GM21515 (cell line): Measurements from ENCODE around the gene COLEC11.

ENCODE experiments used
- ATAC-seq: cut with Tn5 transposase; IDR thresholded peaks from one replicate; pipeline ENCODE4 v1.9.1; 2021; ENCODE audit not compliant: unreplicated experiment

COLEC11 gene

DNA sequence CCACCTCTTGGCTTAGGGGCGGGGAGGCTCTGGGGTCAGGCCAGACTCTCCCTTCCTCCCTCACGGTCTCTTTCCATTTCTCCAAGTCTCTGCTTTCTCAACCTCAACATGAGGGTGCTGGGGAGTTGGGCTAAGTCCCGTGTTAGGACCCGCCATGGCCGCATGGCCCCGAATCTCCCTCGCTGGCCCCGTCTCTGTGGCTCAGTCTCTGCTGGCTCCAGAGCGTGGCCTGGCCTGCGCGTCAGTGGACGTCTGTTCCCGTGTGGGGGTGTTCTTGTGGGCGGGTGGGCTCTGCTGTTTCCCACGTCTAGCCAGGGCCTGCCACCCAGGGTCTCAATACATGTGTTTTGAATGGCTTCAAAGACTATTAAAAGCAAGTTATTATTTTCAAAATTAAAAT, 75.5 kb downstream of the COLEC11 start:
- no peak for ATAC-seq

DNA sequence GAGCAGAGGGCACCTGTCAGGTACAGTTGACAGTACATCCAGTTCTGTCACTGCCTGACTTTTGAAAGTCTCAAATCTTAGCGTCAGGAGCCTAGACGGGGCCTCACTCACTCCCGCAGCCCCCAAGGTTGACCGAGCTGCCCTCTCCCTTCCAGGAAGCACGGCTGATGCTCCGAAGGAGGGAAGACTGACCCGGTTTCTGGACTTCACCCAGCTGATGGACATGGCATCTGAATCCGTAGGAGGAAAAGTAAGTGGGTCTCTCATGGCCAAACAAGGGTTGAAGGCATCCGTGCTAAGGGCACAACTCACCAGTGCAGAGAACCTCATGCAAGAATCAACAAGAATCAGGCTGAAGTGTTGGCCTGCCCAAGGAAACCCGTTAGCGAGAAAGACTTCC, 76.0 kb downstream of the COLEC11 start:
- no peak for ATAC-seq

- ATAC-seq: no peak
Observed at GRCh38 chr2:3672861-3673678, 78.2 kb downstream of the COLEC11 start.

DNA sequence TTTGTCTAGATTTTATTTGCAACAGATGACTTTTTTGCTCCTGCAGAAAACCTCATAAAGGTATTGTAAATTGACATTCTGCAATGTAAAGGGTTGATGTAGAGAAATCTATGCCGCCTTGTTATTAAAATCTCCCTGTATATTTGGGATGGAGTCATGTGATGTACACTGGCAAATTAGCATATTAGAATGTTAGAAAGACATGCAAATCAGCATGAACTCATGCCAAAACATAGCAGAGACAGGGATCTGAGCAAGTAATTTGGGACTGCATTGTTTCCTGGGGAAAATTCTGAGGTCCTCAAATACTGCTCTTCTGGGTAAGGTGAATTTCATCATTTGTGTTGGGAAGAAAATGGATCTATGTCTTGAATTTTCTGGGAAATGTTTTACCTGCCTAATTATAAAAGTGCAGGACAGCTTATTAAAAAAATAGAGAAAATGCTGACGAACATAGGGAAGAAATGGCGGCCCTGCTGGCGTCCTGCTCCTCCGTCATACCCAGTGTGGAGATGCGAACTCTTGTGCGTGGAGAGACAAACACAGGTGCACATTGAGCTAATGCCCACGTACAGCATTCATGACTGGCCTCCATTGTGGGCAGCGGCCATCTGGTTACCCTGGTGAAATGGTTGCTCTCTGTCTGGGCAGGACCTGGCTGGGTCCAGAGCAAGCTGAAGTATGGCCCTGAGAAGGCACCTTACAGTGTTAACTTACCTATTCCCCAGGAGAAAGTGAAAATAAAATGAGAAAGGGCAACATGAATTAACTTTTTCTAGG, 79.3 kb downstream of the COLEC11 start:
- ATAC-seq: no peak

DNA sequence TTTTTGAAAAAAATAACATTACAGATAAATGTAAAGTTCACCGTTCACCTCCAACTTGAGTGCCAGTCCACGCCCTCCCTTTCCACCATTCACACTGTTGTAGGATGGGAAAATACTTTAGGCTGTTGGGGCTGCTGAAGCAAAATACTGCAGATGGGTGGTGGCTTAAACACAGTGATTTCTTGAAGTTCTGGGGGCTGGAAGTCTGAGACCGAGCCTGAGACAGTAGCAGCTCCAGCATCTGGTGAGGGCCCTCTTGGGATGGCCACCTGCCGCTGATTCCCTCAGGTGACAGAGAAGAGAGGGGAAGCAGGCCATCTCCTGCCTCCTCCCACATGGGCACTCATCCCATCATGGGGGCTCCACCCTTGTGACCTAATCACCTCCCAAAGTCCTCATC, 80.8 kb downstream of the COLEC11 start:
- no peak for ATAC-seq

DNA sequence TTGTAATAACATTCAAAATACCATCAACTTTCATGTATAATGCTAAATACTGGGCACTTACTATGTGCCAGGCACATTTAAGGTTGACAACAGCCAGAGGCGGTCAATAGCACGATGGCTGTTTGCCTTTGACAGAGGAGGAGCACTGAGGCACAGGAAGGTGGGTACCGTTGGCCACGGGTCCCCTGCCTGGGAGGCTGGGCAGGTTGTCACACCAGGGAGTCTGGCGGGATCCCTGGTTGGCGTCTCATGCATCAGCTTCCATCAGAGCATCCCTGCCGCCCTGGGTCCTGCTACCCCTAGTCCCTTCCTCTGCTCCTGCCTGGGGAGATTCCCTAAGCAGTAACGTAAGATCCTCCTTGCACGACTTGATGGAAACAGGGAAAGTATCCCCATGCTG, 82.5 kb downstream of the COLEC11 start:
- ATAC-seq: no peak

- ATAC-seq: no peak
Observed at GRCh38 chr2:3678212-3678611, 83.3 kb downstream of the COLEC11 start.

DNA sequence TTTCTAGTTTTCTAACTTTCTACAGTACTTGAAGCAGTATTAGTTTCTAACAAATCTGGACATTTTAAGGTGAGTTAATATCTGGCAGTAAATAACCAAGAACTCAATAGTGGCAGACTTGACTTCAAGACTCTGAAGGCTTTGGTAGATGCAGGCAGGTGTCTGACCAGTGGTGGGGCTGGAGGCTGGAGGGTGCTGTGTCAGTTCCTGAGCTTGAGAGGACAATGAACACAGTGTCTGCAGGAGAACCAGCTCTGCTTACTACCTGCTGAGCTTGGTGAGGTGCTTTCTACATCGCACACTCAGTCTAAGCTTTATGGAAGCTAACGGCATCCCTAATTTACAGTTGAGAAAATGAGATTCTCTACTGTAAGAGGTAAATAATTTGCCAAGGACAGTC, 84.3 kb downstream of the COLEC11 start:
- no peak for ATAC-seq

DNA sequence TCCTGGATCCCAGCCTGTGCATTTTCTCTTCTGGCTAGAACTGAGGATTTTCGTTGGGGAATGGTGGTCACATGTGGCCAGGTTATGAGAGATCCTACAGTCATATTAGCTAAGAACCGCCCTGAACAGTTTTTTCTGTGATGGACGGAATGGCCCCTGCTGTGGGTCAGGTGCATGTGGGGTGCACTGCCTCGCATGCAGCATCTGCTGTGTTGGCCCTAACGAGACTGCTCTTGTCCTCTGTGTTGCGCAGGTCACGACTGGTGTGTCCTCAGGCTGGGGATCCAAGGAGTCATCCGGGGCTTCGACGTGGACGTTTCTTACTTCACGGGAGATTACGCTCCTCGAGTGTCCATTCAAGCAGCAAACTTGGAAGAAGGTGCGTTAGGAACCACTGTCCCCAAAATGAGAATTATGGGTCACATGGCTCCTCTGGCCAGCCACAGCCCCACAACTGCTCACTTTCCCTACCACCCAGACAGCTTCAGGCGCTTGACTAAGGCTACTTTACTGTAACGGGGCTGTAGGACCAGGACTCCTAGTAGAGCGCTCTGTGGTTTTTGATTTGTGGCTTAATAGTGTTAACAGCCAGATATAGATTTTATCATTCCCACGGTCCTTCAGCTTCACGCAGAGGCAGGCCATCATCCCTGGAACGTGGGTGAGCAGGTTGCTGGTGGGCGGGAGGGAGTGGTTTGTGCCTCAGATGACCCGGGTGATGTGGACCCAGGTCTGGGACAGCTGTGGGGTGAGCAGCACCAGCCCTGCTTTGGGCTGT, 84.9 kb downstream of the COLEC11 start:
- ATAC-seq: no peak

- ATAC-seq: no peak
Observed at GRCh38 chr2:3680548-3681345, 85.8 kb downstream of the COLEC11 start.

GRCh38 chr2:3681625-3682024, 86.7 kb downstream of the COLEC11 start:
- no peak for ATAC-seq

- no peak for ATAC-seq
Observed at GRCh38 chr2:3682811-3683210, 87.9 kb downstream of the COLEC11 start.

DNA sequence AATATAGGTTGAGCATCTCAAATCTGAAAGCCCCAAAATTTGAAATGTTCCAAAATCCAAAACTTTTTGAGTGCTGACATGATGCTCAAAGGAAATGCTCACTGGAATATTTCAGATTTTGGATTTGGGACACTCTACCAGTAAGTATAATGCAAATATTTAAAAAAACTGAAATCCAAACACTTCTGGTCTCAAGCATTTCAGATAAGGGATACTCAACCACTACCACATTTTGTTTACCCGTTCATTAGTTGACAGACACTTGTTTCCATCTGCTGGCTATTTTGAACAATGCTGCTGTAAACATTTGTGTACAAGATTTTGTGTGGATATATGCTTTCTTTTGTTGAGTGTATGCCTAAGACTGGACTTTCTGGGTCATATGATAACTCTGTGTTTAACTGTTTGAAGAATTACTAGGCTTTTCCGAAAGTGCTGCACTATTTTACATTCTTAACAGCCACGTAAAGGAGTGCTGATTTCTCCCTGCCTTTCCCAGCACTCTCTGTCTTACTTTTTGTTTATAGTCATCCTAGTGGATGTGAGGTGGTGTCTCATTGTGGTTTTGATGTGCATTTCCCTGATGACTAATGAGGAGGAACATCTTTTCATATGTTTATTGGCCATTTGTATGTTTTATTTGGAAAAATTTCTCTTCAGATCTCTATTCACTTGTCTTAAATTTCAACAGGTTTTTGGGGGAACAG, 89.0 kb downstream of the COLEC11 start:
- no peak for ATAC-seq

GRCh38 chr2:3689998-3690748, 95.3 kb downstream of the COLEC11 start:
- ATAC-seq: no peak

- no peak for ATAC-seq
Observed at GRCh38 chr2:3692375-3692774, 97.5 kb downstream of the COLEC11 start.
